Adrenal gland (tissue), 12 donors: ENCODE measurements around the gene NOLC1. TPM values are rescaled to one million over a fixed set of nuclear protein-coding genes. Genes with fewer than 3 reads are reported as not detected.

Source experiments
- DNase-seq, 7 donors: peaks; one replicate each; pipeline ENCODE4 v3.0.0-alpha.2; 2019 to 2020
- H3K27ac ChIP-seq, 5 donors: fragments of 200-600 bp; sonication (generic) in 4 of 5; 1 replicate in 3 of 5; 2 replicates in 2 of 5; pipeline versions ENCODE4 v1.5.1 to v1.8.0; 2016 to 2020; ENCODE audit warnings: mild to moderate bottlenecking in 1 of 5
- H3K27me3 ChIP-seq: fragments of 200-600 bp; 2 replicates; pipeline ENCODE4 v1.8.0; 2021
- H3K36me3 ChIP-seq, 2 donors: fragments of 200-600 bp; replicated peaks in 1 of 2; 1 replicate in 1 of 2; 2 replicates in 1 of 2; pipeline versions ENCODE4 v1.5.1 to v1.8.0; 2018 to 2022
- H3K4me1 ChIP-seq, 2 donors: fragments of 200-600 bp; replicated peaks in 1 of 2; 1 replicate in 1 of 2; 2 replicates in 1 of 2; pipeline versions ENCODE4 v1.5.1 to v1.8.0; 2018 to 2021
- H3K4me3 ChIP-seq, 4 donors: fragments of 200-600 bp; sonication (generic) in 3 of 4; one replicate each; pipeline ENCODE4 v1.5.1; 2016 to 2018
- H3K9me3 ChIP-seq, 3 donors: fragments of 200-600 bp; sonication (generic) in 1 of 3; replicated peaks in 1 of 3; 1 replicate in 2 of 3; 2 replicates in 1 of 3; pipeline versions ENCODE4 v1.5.1 to v1.8.0; 2016 to 2021
- POLR2A ChIP-seq, 2 donors: fragments of 450-650 bp; IDR thresholded peaks; one replicate each; pipeline ENCODE4 v1.6.1; 2017; ENCODE audit warnings: antibody characterized with exemption in 2 of 2, mild to moderate bottlenecking in 2 of 2, moderate library complexity in 1 of 2
- WGBS, 4 donors: extraction: QIAGEN DNeasy Blood & Tissue Kit in 2 of 4; methylation state at CpG; one replicate each; pipeline versions ENCODE4 v1.1.5 to v1.1.7; 2013 to 2017; 5-methylcytosine and 5-hydroxymethylcytosine counted together
- intact Hi-C, 2 donors: fragments of 100-400 bp; cut with DNase I; formaldehyde crosslinking; loops; one replicate each; pipeline versions ENCODE4 v1.14.1 to v1.15.0; 2022 to 2023
- polyA plus RNA-seq, 3 donors: library from polyadenylated mRNA; stranded (reverse); fragments of 200-250 nt in 2 of 3; fragments of 350-450 nt in 1 of 3; fragmentation: Illumina TruSeq in 1 of 3; extraction: RNeasy Lipid Tissue Mini Kit (QIAGEN cat#74804) in 1 of 3; gene quantifications; one replicate each; pipeline ENCODE4 v1.2.3, GENCODE V29; 2013 to 2014
- total RNA-seq, 9 donors: library from RNA; depleted of rRNA in 4 of 9; stranded (reverse); fragments of >200 nt in 4 of 9; fragments of 120-200 nt in 1 of 9; fragmentation: NEBNext Ultra II Directional in 1 of 9; extraction: Animal tissue kit (Norgen Biotek cat#: 25700) in 1 of 9; gene quantifications; one replicate each; pipeline versions ENCODE4 v1.1.0 to v1.2.4, GENCODE V29; 2013 to 2023
- TF ChIP-seq, protein P1 (sequence below), 6 experiments: fragments of 450-650 bp in 4 of 6; fragments of 200-600 bp in 2 of 6; sonication (generic) in 1 of 6; IDR thresholded peaks; 1 replicate in 5 of 6; 2 replicates in 1 of 6; pipeline versions ENCODE4 v1.5.1 to v1.8.0; 2016 to 2021; ENCODE audit warnings: antibody characterized with exemption in 6 of 6, mild to moderate bottlenecking in 2 of 6, moderate library complexity in 1 of 6
- donor health status: healthy with polysubstance abuse.
- donor health status: Bipolar disorder and iron deficiency.
- donor health status: DM: yes; HTN: yes; CAD: no.
- donor health status: DM: no; HTN: no; CAD: no.
- donor health status: DM: no; HTN: no; CAD: no.
- donor health status: DM: yes; HTN: yes; CAD: no.

Gene NOLC1
- total and polyA plus RNA-seq, 12 donors: 18.6 to 111 (median 32.8) TPM

DNA sequence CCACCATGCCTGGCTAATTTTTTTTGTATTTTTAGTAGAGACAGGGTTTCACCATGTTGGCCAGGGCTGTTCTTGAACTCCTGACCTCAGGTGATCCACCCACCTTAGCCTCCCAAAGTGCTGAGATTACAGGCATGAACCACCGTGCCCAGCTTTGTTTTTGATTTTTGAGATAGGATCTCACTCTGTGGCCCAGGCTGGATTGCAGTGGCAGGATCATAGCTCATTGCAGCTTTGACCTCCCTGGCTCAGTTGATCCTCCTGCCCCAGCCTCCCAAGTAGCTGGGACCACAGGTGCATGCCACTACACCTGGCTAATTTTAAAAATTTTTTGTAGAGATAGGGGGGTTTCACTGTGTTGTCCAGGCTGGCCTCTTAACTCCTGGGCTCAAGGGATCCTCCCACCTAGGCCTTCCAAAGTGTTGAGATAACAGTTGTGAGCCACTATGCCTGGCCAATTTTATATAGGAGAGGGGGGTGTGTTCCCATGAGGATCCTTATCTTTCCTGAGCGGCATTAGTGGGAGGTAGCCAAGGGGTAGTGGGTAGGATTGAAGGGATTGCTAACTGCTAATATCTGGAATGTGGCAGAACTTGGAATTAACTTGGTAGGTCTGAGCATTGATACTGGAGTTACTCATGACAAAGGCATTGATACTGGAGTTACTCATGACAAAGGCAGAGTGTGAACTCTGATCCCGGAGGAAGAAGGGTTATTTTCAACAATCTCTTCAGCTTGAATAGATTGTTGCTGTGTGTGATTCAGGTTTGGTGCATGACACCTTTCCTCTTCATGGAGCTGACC is 1.0 kb upstream of the NOLC1 start:
- DNase-seq: no peak
- peaks cover 0 to 41% of the 10 kb centered on the region in 2 donors for H3K36me3 ChIP-seq
- WGBS, 4 donors: 60 to 74% (median 63%) methylated on average over 3 of the region's 3 CpGs

DNA sequence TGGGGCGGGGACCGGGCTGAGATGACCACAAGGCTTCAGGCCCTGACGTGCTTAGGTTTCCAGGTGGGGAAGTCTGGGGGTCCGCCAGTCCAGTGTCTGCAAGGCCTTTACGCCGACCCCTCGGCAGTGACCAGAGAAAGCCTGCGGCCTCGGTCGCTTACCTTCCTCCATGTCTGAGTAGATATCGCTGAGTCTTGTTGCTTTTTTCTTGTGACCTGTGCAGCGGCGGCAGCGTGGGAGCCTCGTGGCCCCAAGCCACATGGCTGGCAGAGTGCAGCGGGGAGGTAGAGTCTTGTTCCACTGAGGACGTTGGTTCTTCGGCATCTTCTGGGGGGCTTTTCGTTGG is 329 bp downstream of the NOLC1 start:
- intact Hi-C loops: no loop called here
- Histone ChIP-seq H3K36me3 (peaks cover 0 to 39% of the 10 kb centered on the region in 2 donors), H3K9me3 (no peaks in the 10 kb centered on the region), H3K27ac (peak overlapping the region; percentile 51 to 95 (median 77)), H3K27me3 (no peaks in the 10 kb centered on the region), H3K4me3 (peak overlapping the region; percentile 5 to 72 (median 67)), H3K4me1 (peaks cover 8 to 16% of the 10 kb centered on the region in 2 donors)
- TF ChIP-seq POLR2A (IDR thresholded peaks at IDR 0.05): no peak
- TF ChIP-seq, protein P1, sequence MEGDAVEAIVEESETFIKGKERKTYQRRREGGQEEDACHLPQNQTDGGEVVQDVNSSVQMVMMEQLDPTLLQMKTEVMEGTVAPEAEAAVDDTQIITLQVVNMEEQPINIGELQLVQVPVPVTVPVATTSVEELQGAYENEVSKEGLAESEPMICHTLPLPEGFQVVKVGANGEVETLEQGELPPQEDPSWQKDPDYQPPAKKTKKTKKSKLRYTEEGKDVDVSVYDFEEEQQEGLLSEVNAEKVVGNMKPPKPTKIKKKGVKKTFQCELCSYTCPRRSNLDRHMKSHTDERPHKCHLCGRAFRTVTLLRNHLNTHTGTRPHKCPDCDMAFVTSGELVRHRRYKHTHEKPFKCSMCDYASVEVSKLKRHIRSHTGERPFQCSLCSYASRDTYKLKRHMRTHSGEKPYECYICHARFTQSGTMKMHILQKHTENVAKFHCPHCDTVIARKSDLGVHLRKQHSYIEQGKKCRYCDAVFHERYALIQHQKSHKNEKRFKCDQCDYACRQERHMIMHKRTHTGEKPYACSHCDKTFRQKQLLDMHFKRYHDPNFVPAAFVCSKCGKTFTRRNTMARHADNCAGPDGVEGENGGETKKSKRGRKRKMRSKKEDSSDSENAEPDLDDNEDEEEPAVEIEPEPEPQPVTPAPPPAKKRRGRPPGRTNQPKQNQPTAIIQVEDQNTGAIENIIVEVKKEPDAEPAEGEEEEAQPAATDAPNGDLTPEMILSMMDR (IDR thresholded peaks at IDR 0.05): no peak
- 0% methylated on average over 16 to 19 of the region's 19 CpGs for WGBS, 4 donors
- peak in 1 of 7 donors; percentile 47 for DNase-seq

More for the DNA sequence above, 1.0 kb upstream of the NOLC1 start:
- Histone ChIP-seq H3K27ac (peak overlapping the region; percentile 51 to 95 (median 77)), H3K4me1 (peaks cover 8 to 16% of the 10 kb centered on the region in 2 donors), H3K27me3 (no peaks in the 10 kb centered on the region), H3K4me3 (peak overlapping the region in 1 of 4 donors; percentile 72), H3K9me3 (no peaks in the 10 kb centered on the region)
- intact Hi-C loops: no loop called here
- TF ChIP-seq POLR2A (IDR thresholded peaks at IDR 0.05): no peak
- TF ChIP-seq, protein P1 (IDR thresholded peaks at IDR 0.05): no peak

DNA sequence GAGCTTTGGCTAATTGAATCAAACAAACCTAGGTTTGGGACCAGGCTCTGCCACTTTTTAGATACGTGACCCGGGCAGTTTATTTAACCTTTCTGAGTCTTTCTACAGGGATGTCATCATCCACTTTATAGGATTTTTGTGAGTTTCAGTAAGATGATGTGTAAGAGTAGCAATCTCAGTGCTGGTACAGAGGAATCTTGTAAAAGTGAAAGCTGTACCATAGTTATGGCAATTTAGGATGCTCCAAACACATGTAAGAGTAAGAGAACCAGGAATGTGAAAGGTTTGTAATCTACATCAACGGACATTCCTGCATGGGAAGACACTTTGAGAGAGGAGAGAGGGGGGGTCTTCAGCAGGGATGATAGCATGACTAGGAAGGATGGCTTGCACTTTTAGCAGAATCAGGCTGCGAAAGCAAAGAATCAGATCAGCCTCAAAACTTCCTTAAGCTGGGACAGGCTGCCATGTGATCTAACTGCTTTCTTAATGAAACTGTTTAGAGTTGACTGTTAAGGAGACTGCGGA is 968 bp downstream of the NOLC1 start:
- Histone ChIP-seq H3K4me1 (peaks cover 8 to 16% of the 10 kb centered on the region in 2 donors), H3K36me3 (peaks cover 0 to 40% of the 10 kb centered on the region in 2 donors), H3K27ac (peak overlapping the region in 2 of 5 donors; percentile 94 to 95), H3K27me3 (no peaks in the 10 kb centered on the region), H3K4me3 (peak overlapping the region in 1 of 4 donors; percentile 72), H3K9me3 (no peaks in the 10 kb centered on the region)
- intact Hi-C loops: no loop called here
- no peak for DNase-seq
- WGBS, 4 donors: 27 to 34% (median 32%) methylated on average over 5 of the region's 5 CpGs
- TF ChIP-seq, protein P1 (IDR thresholded peaks at IDR 0.05): no peak
- no peak for TF ChIP-seq POLR2A (IDR thresholded peaks at IDR 0.05)

DNA sequence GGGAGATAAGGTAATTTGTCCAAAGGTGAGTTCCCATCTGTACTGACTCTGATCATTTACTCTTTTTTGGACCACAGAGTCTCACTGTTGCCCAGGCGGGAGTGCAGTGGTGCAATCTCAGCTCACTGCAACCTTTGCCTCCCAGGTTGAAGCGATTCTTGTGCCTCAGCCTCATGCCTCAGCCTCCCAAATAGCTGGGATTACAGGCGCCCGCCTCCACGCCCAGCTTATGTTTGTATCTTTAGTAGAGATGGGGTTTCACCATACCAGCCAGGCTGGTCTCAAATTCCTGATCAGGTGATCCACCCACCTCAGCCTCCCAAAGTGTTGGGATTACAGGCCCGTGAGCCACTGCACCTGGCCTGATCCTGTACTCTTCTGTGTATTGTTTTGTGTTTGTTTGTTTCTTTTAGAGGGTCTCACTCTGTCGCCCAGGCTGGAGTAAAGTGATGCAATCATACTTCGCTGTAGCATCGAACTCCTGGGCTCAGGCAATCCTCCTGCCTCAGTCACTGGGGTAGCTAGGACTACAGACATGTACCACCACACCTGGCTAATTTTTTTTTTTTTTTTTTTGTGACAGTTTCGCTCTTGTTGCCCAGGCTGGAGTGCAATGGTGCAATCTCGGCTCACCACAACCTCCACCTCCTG is 2.4 kb downstream of the NOLC1 start:
- no peak for DNase-seq
- intact Hi-C loops: no loop called here
- 89 to 95% (median 94%) methylated on average over 11 of the region's 11 CpGs for WGBS, 4 donors
- no peaks in the 10 kb centered on the region for H3K27me3 ChIP-seq
- no peak overlapping the region for H3K4me3 ChIP-seq
- TF ChIP-seq POLR2A (IDR thresholded peaks at IDR 0.05): no peak
- TF ChIP-seq, protein P1 (IDR thresholded peaks at IDR 0.05): no peak
- peaks cover 8 to 16% of the 10 kb centered on the region in 2 donors for H3K4me1 ChIP-seq
- peaks cover 0 to 40% of the 10 kb centered on the region in 2 donors for H3K36me3 ChIP-seq
- no peak overlapping the region for H3K27ac ChIP-seq
- no peaks in the 10 kb centered on the region for H3K9me3 ChIP-seq
